ENCODE results near the gene STAMBP. TPM values are rescaled to one million over a fixed set of nuclear protein-coding genes. Genes with fewer than 3 reads are reported as not detected.

STAMBP gene
- total and polyA plus RNA-seq, 2 of the 4 experiments (the other 2 are of a cell fraction) = 29.7 to 38.7 TPM

DNA sequence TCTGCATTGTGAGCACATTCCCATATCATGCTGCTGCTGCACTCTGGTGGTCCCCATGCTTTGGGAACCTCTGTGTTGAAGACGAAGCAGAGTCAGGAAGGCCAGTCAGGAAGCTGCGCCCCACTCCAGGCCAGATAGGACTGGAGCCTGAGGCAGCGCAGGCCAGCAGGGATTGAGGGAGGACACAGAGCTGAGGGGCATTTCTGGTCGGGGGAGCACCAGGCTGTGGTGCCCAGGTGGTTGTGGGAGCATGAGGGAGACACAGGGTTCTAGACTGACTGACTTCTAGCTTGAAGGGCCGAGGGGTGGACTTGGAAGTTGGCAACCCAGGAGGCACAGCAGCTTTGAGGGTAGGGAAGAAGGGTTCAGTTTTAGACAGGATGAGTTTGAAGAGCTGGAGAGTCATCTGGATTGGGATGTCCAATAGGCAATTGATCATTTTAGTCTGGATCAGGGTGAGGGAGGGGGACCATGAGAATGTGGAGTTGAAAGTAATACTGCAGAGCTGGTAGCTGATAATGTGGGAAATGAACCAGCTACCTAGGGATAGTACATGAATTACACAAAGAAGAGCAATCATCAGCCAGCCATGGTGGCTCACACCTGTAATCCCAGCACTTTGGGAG, 62.6 kb downstream of the STAMBP start:
- H3K27ac ChIP-seq (ENCODE audit: insufficient read depth, low read length) = no peak overlapping the region; the same call in 1 of the 2 replicates
- peak overlapping the region; percentile 47 for H4K91ac ChIP-seq (ENCODE audit: insufficient read depth, low read depth, low read length)
- H2BK120ac ChIP-seq (ENCODE audit: low read depth, low read length) = peak overlapping the region; percentile 60
- no peak overlapping the region for H3K4me2 ChIP-seq (ENCODE audit: low read depth, low read length)
- 0 out of 2 replicates have a peak overlapping the region, but pooled peaks have one; percentile 41 for H3K14ac ChIP-seq (replicated peaks; ENCODE audit: low read depth, low read length)
- H4K8ac ChIP-seq (ENCODE audit: low read depth in 2 of 2, low read length in 2 of 2) = peak overlapping the region; percentile 11 to 86; a peak in 2 of 4 replicates
- H3K4me1 ChIP-seq (ENCODE audit: control insufficient read depth, insufficient read depth, low read length) = peaks cover 30% of the 10 kb centered on the region
- H3K36me3 ChIP-seq (ENCODE audit: control insufficient read depth, insufficient read depth, low read length) = peaks cover 5% of the 10 kb centered on the region
- H4K20me1 ChIP-seq (ENCODE audit: insufficient read depth, low read length) = peaks cover 28% of the 10 kb centered on the region
- peaks cover 12 to 54% of the 10 kb centered on the region in 2 experiments; a peak in 3 of 4 replicates for H3K79me1 ChIP-seq (ENCODE audit: low read depth in 1 of 2, low read length in 2 of 2)
- ChIA-PET CTCF (no interaction called here), POLR2A (ENCODE audit: unreplicated experiment) (no interaction called here)
- no peaks in the 10 kb centered on the region for H3K9me3 ChIP-seq (ENCODE audit: control insufficient read depth, insufficient read depth, low read length)
- peak overlapping the region; percentile 87 for H2AK9ac ChIP-seq (replicated peaks; ENCODE audit: low read depth, low read length, poor library complexity)
- 0 out of 2 replicates have a peak overlapping the region, but pooled peaks have one; percentile 12 for H3K23ac ChIP-seq (ENCODE audit: low read depth, low read length)
- no TSS peak for BruUV-seq (replicated peaks)
- peak overlapping the region; percentile 45 for H2BK5ac ChIP-seq (ENCODE audit: low read depth, low read length, poor library complexity, severe bottlenecking)
- peak overlapping the region; percentile 44 for H3K4ac ChIP-seq (ENCODE audit: low read depth, low read length)
- dilution Hi-C loops (cut with HindIII; ENCODE audit: low sequenced_read_pairs, unreplicated experiment) (no loop called here), intact Hi-C loops (cut with micrococcal nuclease) (no loop called here), in situ Hi-C loops (cut with MboI; ENCODE audit: low sequenced_read_pairs) (no loop called here)
- H2BK15ac ChIP-seq (ENCODE audit: low read depth, low read length) = peak overlapping the region; percentile 87; the same call in 2 of the 3 replicates
- peaks cover 29% of the 10 kb centered on the region for H3K9me1 ChIP-seq (ENCODE audit: insufficient read depth, low read length)
- ATAC-seq (ENCODE audit: low read depth) = no peak
- DNase-seq = no peak
- no peak overlapping the region for H3K4me3 ChIP-seq (ENCODE audit: insufficient read depth, low read depth, low read length)
- WGBS, 2 experiments (ENCODE audit: extremely low coverage in 2 of 2, insufficient read length in 1 of 2) = 98% methylated on average over 5 of the region's 5 CpGs; no CpG with 5 or more reads in 1 of the 2 experiments
- no peak overlapping the region for H3K9ac ChIP-seq (ENCODE audit: low read depth, low read length)
- H2AK5ac ChIP-seq (ENCODE audit: low read depth, low read length) = peak overlapping the region; percentile 88
- 0 out of 2 replicates have a peak overlapping the region, but pooled peaks have one; percentile 14 for H4K5ac ChIP-seq (ENCODE audit: low read depth, low read length)
- peak overlapping the region; percentile 57 for H2BK20ac ChIP-seq (ENCODE audit: low read depth, low read length)
- H3K27me3 ChIP-seq (ENCODE audit: control insufficient read depth, insufficient read depth, low read length) = no peaks in the 10 kb centered on the region
- H3K56ac ChIP-seq (ENCODE audit: extremely low read depth, insufficient read depth, low read length) = no peak overlapping the region
- TF ChIP-seq USF2 (IDR thresholded peaks at IDR 0.05; ENCODE audit: low read depth, low read length) (no peak), SMC3 (IDR thresholded peaks at IDR 0.05; ENCODE audit: low read depth, low read length) (no peak), RFX5 (IDR thresholded peaks at IDR 0.05; ENCODE audit: low read depth, low read length) (no peak), RCOR1 (IDR thresholded peaks at IDR 0.05; ENCODE audit: insufficient replicate concordance, low read length) (no peak), MXI1 (IDR thresholded peaks at IDR 0.05; ENCODE audit: borderline replicate concordance, low read depth, low read length) (no peak)
- 0 out of 2 replicates have a peak overlapping the region, but pooled peaks have one; percentile 19 for H3K18ac ChIP-seq (ENCODE audit: low read depth, low read length)
- H2AFZ ChIP-seq (replicated peaks; ENCODE audit: low read length, poor library complexity) = peak overlapping the region; percentile 44

All from IMR-90 (cell line).